ENCODE measurements around the gene HPSE. TPM values are rescaled to one million over a fixed set of nuclear protein-coding genes. Genes with fewer than 3 reads are reported as not detected.

HPSE gene
- total and polyA plus RNA-seq, 9 of the 15 experiments (the other 6 are each of a cell fraction or from before 2014, with no cell fraction given) = 0.01 to 0.42 (median 0.14) TPM; not detected in 1

GRCh38 chr4:83305187-83305586 lies 29.5 kb downstream of the HPSE start (continued):
- TF ChIP-seq HDAC1 (IDR thresholded peaks at IDR 0.05) = no peak
- TF ChIP-seq CAMTA2 (CRISPR knock-in tag; conservative IDR thresholded peaks at IDR 0.05) = no peak
- TF ChIP-seq GTF2F1 (IDR thresholded peaks at IDR 0.05; ENCODE audit: low read depth, low read length) = no peak
- no peak for TF ChIP-seq TRIM28 (IDR thresholded peaks at IDR 0.05)
- peak; percentile 63 for TF ChIP-seq ARID1B (IDR thresholded peaks at IDR 0.05)
- TF ChIP-seq ZNF764 (CRISPR knock-in tag; IDR thresholded peaks at IDR 0.05; ENCODE audit: low read depth) = no peak
- TF ChIP-seq, protein P1, sequence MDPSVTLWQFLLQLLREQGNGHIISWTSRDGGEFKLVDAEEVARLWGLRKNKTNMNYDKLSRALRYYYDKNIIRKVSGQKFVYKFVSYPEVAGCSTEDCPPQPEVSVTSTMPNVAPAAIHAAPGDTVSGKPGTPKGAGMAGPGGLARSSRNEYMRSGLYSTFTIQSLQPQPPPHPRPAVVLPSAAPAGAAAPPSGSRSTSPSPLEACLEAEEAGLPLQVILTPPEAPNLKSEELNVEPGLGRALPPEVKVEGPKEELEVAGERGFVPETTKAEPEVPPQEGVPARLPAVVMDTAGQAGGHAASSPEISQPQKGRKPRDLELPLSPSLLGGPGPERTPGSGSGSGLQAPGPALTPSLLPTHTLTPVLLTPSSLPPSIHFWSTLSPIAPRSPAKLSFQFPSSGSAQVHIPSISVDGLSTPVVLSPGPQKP (CRISPR knock-in tag; IDR thresholded peaks at IDR 0.05) = no peak
- TF ChIP-seq JUND (IDR thresholded peaks at IDR 0.05; ENCODE audit: borderline replicate concordance, low read depth, low read length) = peak; percentile 62; the same call in 1 of the 2 replicates
- peak; percentile 79; the same call in 2 of the 3 replicates for TF ChIP-seq JUND (tag; IDR thresholded peaks at IDR 0.05; ENCODE audit: borderline replicate concordance, low read depth, low read length)
- no peak for TF ChIP-seq POU5F1 (IDR thresholded peaks at IDR 0.05; ENCODE audit: borderline replicate concordance, low read depth, low read length, partially characterized antibody)
- peak; percentile 88 for TF ChIP-seq FOSL1 (tag; conservative IDR thresholded peaks at IDR 0.05)
- TF ChIP-seq CEBPB (tag; IDR thresholded peaks at IDR 0.05) = no peak
- TF ChIP-seq, protein P2, sequence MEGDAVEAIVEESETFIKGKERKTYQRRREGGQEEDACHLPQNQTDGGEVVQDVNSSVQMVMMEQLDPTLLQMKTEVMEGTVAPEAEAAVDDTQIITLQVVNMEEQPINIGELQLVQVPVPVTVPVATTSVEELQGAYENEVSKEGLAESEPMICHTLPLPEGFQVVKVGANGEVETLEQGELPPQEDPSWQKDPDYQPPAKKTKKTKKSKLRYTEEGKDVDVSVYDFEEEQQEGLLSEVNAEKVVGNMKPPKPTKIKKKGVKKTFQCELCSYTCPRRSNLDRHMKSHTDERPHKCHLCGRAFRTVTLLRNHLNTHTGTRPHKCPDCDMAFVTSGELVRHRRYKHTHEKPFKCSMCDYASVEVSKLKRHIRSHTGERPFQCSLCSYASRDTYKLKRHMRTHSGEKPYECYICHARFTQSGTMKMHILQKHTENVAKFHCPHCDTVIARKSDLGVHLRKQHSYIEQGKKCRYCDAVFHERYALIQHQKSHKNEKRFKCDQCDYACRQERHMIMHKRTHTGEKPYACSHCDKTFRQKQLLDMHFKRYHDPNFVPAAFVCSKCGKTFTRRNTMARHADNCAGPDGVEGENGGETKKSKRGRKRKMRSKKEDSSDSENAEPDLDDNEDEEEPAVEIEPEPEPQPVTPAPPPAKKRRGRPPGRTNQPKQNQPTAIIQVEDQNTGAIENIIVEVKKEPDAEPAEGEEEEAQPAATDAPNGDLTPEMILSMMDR (IDR thresholded peaks at IDR 0.05 in 2 of 3, conservative IDR thresholded peaks at IDR 0.05 in 1 of 3; ENCODE audit: insufficient read depth in 2 of 3, low read depth in 1 of 3, low read length in 3 of 3) = no peak
- no peak for TF ChIP-seq IRF2 (CRISPR knock-in tag; IDR thresholded peaks at IDR 0.05)
- TF ChIP-seq NFE2 (IDR thresholded peaks at IDR 0.05; ENCODE audit: low read depth) = 0 out of 2 replicates have a peak, but pooled peaks have one; percentile 2
- TF ChIP-seq KAT2B (IDR thresholded peaks at IDR 0.05; ENCODE audit: low read depth, low read length) = no peak
- TF ChIP-seq ZNF12 (CRISPR knock-in tag; IDR thresholded peaks at IDR 0.05) = no peak
- peak; percentile 55; the same call in 1 of the 2 replicates for TF ChIP-seq SMARCE1 (IDR thresholded peaks at IDR 0.05)
- TF ChIP-seq, protein P3, sequence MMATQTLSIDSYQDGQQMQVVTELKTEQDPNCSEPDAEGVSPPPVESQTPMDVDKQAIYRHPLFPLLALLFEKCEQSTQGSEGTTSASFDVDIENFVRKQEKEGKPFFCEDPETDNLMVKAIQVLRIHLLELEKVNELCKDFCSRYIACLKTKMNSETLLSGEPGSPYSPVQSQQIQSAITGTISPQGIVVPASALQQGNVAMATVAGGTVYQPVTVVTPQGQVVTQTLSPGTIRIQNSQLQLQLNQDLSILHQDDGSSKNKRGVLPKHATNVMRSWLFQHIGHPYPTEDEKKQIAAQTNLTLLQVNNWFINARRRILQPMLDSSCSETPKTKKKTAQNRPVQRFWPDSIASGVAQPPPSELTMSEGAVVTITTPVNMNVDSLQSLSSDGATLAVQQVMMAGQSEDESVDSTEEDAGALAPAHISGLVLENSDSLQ (IDR thresholded peaks at IDR 0.05) = no peak
- TF ChIP-seq HBP1 (CRISPR knock-in tag; IDR thresholded peaks at IDR 0.05) = no peak

Measured in K562 (cell line).